CD4-positive, alpha-beta T cell treated with Interleukin-1 beta for 1 hour (primary cell): ENCODE results near the gene JMJD6.
"Not testable (repeated sequence)": the region's sequence is repeated elsewhere in the genome, so short reads cannot be mapped to it uniquely, and the experiment has no call there.

Source experiments
- DNase-seq, 2 donors: peaks; one replicate each; pipeline ENCODE4 v3.0.0-alpha.2; 2020 to 2022

Gene JMJD6

DNA sequence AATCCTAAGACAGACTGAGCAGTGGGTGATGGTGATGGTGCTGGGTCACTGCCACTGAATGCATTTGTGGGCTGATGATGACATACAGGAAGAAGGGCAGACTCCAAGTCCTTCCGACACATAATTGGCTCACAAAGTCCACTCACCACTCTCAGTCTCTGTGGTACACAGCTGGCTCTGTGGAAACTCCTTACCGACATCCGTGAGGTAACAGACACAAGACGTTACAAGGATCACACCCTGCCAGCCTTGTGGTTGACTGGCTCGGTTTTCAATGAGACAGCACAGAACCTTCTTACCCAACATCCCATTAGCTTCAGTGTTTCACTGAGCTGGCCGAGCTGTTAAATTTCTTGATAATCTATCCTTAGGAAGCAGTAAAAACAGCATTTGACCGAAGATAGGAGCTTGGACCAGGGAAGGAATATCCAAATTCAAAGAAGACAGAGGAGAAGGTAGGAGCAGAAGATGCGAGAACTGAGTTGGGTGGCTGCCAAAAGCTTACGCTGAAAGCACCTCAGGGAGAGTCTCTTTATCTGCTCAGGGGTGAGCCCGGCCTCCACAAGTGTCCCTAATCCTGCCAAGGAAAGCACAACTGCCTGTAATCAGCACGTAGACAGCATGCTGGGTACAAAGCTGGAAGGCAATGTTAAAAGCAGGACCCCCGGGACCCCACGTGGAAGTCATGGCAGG lies 10.1 kb downstream of the JMJD6 start:
- DNase-seq: peak; percentile 85 to 88

DNA sequence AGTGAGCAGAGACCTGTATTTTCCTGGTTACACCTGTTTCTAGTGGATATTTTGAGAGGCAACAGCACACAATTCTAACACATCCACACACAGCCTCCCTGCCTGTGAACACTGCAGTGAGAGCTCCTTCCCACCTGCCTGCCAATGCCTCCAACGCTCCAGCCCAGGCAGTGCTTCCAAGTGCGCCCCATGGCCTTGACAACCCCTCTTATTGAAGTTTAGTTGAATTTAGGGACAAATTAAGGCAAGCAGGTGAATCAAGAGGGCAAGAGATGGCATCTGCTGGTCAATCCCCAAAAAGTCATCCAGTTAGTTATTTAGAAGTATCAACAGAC lies 10.9 kb downstream of the JMJD6 start:
- no peak for DNase-seq

DNA sequence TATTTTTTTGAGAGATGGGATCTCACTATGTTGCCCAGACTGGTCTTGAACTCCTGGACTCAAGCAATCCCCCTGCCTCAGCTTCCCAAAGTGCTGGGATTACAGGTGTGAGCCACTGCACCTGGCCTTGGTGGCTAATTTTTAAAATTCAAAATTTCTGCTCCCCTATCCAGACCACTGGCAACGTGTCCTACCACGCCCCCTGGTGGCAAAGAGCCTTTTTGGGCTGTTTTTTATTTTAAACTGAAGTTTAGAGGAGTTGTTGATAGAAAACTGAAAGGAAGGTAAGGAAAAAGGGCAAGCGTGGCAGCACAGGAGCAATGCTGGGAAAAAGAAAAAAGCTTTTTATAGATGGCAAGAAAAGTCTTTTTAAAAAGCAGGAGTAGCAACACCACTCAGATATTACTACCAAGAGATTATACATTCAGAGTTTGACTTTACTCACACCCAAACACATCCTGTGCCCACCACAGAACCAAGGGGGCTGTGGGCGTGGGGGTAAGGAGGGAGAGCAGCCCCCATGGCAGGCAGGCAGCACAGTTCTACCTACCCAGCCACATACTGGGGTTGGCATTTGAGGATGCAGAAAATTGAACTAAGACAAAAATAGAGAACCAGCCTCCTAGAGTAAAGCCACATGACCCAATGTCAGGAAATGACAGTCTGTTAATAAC lies 11.4 kb downstream of the JMJD6 start:
- peak; percentile 64 to 80 for DNase-seq

DNA sequence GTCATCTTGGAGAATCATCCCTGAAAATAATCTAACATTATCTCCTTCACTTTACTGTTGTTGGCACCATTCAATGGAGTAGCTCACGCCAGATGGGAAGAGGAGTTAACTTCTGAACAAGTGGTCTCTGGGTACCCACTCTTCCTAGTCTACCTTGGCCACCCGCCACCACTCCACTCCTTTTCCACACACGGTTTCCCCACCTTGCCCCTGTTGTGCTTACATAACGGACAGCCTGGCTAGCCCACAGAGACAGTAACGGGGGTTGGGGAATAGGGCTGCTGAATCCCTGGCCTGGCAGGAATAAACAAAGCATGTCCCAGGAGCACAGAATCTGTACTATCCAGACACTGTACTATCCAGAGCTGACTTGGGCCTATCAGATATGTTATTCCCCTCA lies 12.1 kb downstream of the JMJD6 start:
- DNase-seq: no peak

DNA sequence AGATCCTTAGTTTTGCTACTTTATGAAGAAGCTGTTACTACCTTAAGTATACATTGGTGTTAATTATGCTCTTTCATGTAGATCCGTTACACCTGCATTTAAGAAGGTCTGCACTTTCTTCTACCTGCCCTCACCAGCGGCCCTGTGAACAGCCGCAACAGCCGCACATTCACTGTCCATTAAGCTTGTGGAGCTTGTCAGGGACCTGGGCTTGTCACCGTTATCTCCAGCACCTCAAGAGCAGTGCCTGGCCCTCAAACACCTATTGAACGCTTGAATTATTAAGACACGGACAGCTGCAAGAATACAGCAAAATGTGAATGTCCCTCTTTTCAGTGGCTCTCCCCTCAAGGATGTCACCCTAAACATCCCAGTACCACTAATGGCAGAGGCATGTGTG lies 12.6 kb downstream of the JMJD6 start:
- DNase-seq: no peak

DNA sequence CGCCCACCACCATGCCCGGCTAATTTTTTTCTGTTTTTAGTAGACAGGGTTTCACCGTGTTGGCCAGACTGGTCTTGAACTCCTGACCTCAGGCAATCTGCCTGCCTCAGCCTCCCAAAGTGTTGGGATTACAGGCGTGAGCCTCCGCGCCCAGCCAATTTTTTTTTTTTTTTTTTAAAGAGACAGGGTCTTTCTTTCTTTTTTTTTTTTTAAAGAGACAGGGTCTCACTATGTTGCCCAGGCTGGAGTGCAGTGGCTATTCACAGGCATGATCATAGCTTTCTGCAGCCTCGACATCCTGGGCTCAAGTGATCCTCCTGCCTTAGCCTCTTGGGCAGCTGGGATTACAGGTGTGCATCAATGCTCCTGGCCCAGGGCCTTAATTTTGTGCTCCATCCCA lies 14.1 kb downstream of the JMJD6 start:
- not testable (repeated sequence) for DNase-seq

DNA sequence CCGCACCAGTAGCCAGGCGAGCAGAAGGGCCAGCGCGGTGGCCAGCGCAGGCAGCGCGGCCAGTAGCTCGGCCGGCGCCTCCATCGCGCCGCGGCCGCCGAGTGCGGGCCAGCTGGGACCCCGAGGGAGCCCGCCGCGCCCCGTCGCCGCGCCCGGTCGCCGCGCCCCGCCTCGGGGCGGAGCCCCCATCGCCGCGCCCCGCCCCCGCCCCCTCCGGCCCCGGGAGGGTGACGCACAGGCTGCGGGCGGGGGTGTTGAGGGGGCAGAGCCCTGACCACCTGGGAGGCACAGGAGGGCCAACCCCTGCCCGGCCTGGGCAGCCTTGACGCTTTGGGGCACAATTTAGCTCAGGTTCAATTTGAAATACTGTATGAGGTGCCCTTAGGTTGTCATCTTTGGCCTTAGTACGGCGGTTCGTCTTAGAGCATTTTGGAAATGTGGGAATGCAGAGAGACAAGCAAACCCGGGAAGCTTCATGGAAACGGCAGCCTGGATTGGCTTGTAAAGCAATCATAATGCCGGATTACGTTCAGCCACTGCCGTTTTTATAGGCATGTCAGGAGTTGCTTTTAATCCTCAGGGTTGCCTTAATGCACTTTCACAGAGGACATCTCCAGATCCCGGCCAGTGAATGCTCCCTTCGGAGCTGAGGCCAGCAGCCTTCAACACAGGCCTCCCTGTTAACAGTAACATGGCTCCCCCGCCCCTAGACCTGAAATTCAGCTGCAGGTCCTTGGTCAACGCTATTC lies 15.4 kb downstream of the JMJD6 start, which contains the start of gene MXRA7:
MXRA7 (minus strand) TSS at position 103 of the 749 bp plus-strand sequence; CDS start at position 84, 19 bp downstream.
- DNase-seq: peak; percentile 62 to 64

DNA sequence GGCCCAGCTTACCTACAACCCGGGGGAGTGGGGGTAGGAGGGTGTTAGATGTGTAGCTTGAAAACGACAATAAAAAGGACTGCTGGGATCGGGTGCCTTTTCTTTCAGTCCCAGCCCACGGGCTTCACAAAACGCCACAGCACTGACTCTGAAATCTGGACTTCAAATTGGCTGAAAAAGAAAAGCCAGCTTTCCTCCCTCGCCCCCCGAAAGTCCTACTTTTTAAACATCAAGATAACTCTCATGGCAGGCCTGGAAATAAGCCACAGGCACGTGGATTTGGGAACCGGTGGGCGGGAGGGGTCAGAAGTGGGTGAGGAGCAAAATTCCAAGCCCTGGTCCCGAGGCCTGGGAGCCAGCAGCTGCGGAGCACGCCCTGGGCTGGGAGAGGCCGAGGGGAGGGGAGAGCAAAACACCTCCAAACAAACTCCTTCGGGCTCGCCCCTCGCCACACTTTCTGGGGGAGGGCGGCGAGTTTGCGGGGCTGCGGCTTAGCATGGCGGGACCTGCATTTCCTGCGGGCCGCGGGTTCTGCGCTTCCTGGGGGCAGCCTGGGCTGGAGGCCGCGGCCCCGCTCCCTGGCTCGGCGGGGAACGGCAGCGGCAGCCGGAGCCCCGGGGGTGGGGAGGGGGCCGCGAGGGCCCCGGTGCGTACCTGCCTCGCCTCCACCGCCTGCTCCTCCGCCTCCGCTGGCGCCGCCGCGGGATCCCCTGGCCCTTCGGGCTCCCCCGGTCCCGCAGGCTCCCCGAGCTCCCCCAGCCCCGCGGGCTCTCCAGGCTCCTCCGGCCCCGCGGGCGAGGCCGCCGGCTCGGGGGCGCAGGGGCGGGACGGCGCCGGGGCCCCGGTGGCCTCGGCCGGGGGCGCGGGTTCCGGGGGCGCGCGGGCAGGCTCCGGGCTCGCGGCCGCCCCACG lies 16.2 kb downstream of the JMJD6 start:
- not testable (repeated sequence) for DNase-seq

DNA sequence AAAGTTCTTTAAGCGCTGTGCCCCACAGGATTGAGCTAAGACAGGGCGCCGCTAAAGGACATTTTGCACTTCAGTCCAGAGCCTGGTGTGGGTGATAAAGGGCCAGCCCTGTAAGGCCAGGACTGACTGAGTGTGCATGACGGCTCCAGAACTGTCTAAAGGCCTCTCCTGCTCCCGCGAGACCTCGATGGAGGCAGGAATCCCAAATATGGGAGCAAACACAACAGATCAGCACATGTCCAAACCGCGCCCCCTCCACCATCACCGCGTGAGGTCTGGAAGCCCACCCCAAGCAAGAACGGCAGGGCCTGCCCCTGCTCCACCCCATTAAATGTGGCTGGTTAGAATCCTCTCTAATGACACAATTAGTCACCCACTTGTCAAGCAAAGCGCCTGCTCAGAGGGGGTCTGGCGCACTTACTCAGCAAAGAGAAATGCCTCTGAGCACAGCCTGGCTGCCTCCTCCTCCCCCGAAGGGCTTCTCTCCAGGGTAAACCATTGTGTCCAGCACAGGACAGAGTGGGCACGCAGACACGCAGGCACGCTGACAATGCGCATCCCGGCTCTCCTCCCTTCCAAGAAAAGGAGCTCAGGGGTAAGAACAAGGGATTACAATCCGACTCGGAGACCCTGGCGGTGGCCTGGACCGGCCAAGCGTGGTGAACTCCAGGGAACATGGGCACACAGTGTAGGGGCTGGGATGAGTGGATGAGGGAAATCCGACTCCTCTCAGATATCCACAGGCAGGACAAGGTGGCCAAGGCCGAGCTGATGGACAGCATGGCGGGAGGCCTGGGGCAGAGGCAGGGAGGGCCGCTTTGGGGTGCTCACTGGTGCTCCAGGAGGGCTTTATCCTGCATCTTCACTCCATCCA lies 17.1 kb downstream of the JMJD6 start:
- DNase-seq: no peak

DNA sequence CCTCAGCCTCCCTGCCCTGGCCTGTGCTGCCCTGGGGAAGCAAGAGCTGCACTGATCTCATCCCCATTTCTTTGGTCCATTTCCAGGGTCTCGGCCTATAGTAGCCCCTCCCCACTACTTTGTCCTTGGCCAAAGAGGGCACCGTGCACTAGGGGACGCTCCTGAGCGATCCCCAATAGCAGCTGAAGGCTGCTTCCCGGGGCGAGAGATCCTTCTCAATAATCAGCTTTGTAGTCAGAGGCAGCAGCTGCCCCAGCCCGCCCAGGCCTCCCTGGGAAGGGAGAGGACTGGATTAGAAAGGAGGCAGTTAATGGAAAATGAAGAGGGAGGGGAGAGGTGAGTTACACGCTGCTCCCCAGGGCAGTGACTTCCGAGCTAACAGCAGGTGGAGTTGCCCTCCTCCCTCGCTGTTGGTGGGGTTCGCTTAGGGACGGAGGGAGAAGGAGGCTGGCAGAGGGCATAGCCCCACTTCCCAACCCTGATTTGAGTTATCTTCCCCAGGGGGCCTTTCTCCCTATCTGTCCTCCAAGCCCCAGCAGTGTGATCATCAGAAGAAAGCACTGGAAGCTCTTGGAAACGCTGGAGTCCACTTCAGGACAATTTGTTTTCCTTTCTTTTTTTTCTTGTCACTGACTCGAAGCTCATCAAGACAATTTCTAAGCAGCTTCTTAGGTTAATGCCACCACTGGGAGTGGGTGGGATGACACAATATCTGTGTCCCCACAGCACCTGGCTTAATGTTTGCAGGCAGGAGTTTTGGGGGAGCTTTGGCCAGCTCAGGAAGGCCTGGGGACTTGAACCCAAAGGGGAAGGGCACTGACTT lies 18.2 kb downstream of the JMJD6 start:
- no peak for DNase-seq

DNA sequence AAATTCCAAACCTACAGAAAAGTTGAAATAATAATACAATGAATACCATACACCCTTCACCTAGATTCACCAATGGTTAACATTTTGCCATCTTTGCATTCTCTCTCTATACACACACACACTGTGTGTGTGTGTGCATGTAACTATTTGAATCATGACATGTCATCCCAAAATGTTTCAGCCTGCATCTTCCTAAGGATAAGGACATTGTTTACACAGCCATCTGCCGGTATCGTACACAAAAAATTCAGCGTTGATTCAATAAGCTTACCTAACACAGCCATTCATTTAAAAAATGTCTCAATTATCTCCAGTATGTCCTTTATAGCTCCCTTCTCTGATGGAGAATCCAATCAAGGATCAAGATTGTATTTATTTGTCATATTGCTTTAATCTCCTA lies 19.6 kb downstream of the JMJD6 start:
- no peak for DNase-seq

DNA sequence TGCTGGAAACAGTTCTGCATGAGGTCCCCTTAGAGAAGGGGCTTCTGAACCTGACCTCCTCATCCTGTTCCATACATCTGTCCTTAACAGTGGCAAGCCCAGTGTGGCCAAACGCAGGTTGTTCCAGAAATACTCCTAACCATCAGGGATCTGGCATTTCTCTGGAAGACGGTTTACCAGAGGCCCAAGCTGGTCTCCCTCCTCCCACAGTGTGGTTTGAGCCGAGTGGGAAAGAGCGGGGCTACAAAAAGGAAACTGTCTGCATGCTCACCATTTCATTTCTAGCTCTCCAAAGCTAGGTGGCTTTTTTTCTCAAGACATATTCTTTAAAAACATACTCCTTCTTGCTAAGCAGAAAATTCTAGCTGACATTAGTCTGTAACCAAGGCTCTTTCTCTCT lies 21.6 kb downstream of the JMJD6 start:
- no peak for DNase-seq

DNA sequence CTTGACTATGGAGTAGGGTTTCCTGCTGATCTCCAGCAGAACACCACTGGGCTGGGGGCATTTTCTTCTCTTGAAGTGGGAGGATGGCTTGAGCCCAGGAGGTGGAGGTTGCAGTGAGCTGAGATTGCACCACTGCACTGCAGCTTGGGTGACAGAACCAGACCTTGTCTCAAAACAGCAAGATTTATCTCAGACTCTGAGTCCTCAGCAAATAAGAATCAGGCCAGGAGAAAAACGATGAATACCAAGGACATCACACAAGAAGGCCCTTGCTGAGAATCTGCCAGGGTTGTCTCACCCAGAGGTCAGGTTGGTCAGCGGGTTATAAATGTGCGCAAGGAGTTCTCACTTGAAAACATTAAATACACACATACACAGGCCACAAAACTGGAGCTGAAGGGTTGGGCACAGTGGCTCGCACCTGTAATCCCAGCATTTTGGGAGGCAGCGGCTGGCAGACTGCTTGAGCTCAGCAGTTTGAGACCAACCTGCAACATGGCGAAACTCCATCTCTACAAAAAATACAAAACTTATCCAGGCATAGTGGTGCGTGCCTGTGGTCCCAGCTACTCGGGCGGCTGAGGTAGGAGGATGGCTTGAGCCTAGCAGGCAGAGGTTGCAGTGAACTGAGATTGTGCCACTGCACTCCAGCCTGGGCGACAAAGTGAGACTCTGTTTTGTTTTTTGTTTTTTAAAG lies 23.3 kb downstream of the JMJD6 start:
- DNase-seq: no peak

DNA sequence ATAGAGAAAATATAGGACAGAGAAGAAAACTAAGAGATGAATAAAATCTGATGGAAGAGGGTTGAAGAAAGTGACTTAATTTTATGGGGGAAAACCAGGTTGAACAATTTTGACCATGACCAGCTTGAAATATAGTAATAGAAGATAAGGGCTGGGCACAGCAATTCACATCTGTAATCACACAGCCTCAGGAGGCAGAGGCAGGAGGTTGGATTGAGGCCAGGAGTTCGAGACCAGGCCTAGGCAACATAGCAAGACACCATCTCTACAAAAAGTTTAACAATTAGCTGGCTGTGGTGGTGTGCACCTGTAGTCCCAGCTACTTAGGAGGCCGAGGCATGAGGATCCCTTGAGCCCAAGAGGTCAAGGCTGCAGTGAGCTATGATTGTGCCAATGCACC lies 24.3 kb downstream of the JMJD6 start:
- no peak for DNase-seq

DNA sequence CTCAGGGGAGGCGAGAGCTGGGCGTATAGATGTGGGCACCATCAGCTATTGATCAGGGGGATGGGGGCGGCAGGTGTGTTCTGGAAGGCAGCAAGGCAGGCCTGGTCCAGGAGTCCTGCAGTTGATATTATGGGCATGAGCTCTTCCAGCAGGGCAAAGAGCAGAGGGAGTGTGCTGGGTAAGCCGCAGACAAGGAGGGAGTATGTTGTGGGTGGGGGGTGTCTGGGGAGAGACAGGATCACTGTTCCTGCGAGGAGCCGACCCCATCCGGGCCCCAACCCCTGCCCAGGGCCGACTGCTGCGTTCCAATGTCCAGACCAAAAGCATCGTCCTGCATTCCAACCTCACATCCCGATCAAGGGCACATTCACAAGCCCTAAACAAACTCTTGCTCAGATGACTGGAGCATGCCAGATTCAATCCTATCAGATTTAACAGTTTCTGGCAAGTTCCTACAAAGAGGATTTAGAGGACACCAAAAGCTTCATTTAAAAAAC lies 24.9 kb downstream of the JMJD6 start:
- no peak for DNase-seq

DNA sequence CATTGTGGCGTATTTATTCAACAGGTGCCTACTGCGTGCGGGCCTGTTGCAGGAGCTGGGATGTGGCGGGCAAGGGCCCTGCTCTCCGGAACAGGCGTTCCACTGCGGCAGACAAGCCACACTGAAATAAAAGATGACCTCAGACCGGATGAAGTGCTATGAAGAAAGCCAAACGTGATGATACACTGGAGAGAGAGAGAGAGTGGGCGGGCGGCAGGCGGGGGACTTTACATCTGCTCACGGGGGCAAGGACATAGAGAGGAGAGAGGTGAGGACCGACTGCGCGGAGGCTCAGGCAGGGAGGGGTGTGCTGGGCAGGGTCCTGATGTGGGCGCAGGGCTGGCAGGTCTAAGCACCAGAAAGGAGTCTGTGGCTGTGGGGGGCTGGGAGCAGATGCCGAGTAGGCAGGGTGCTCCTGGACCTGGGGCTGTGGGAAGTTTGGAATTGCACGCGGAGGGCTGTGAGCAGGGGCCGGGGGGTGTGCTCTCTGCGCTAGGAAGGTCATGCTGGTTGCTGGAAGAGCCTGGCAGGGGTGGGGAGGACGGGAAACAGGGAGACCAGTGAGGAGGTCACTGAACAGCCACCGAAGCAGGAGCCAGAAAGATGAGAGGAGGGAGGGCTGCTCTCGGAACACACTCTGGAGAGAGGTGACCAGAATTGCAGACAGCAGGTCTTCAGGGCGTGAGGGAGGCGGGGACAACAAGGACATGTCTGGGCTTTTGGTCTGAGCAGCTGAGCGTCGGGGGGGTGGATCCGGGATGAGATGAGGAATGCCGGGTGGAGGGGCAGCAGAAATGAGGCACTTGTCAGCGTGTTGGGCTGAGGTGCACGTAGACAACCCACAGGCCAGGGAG lies 25.6 kb downstream of the JMJD6 start:
- peak; percentile 15 to 42 for DNase-seq

DNA sequence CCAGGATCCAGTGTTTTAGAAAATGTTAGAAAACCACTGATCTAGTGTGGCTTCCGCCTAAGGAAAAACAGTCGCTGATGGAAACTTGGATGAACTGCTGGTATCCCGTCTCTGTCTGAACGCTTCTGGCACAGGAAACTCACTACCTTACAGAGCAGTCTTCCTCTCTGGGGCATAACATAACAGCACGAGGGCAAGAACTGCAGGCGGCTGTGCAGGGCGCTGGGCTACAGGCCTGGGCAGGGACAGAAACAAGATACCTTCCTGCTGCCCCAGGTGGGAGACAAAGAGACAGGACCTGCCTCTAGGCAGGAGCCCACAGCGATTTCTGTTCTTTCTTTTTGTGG lies 26.2 kb downstream of the JMJD6 start:
- no peak for DNase-seq

DNA sequence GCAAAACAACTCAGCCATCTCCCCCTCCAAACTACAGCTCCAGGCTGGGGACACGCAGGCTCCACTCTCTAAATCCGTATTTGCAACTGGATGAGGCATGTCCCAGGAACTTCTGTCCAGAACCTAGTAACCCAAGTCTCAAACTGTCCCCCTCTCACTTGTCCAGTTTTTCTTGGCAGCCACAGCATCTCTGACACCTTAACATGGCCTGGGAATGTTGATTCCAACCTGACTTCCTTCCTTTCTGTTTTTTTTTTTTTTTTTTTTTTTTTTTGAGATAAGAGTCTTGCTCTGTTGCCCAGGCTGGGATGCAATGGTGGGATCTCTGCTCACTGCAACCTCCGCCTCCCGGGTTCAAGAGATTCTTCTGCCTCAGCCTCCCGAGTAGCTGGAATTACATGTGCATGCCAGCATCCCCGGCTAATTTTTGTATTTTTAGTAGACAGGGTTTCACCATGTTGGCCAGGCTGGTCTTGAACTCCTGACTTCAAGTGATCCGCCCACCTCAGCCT lies 27.9 kb downstream of the JMJD6 start:
- not testable (repeated sequence) for DNase-seq
